ENCODE measurements around the gene ATP2B2. TPM values are rescaled to one million over a fixed set of nuclear protein-coding genes. Genes with fewer than 3 reads are reported as not detected.

The ATP2B2 gene
- total and polyA plus RNA-seq, 2 donors from 2014 or later, result 0.19 to 0.22 TPM

GRCh38 chr3:10378742-10379141, 126.6 kb downstream of the ATP2B2 start:
- H3K4me3 ChIP-seq (ENCODE audit: low read length in 3 of 3), result no peak overlapping the region
- no peak for FAIRE-seq

GRCh38 chr3:10378246-10378645, 127.1 kb downstream of the ATP2B2 start:
- Histone ChIP-seq H3K4me3 (ENCODE audit: low read length in 3 of 3) (no peak overlapping the region), H3K4me1 (ENCODE audit: control insufficient read depth in 2 of 3, insufficient read depth in 2 of 3, low read depth in 1 of 3, low read length in 3 of 3) (no peaks in the 10 kb centered on the region), H3K27ac (ENCODE audit: low read depth in 2 of 2, low read length in 2 of 2) (no peak overlapping the region), H3K9ac (ENCODE audit: low read length in 3 of 3) (no peak overlapping the region), H3K36me3 (ENCODE audit: control insufficient read depth in 2 of 3, insufficient read depth in 3 of 3, low read length in 3 of 3) (no peaks in the 10 kb centered on the region), H3K27me3 (ENCODE audit: control insufficient read depth, insufficient read depth, low read length) (no peaks in the 10 kb centered on the region), H3K9me3 (ENCODE audit: control insufficient read depth in 2 of 3, insufficient read depth in 1 of 3, low read length in 3 of 3) (no peaks in the 10 kb centered on the region)
- intact Hi-C loops (cut with DNase I), result no loop called here
- TF ChIP-seq CTCF (IDR thresholded peaks at IDR 0.05; ENCODE audit: borderline replicate concordance, extremely low read depth, insufficient read depth), result no peak
- FAIRE-seq (no peak), DNase-seq (no peak)

More at GRCh38 chr3:10378742-10379141, 126.6 kb downstream of the ATP2B2 start:
- Histone ChIP-seq H3K36me3 (ENCODE audit: control insufficient read depth in 2 of 3, insufficient read depth in 3 of 3, low read length in 3 of 3) (no peaks in the 10 kb centered on the region), H3K27ac (ENCODE audit: low read depth in 2 of 2, low read length in 2 of 2) (no peak overlapping the region), H3K27me3 (ENCODE audit: control insufficient read depth, insufficient read depth, low read length) (no peaks in the 10 kb centered on the region), H3K4me1 (ENCODE audit: control insufficient read depth in 2 of 3, insufficient read depth in 2 of 3, low read depth in 1 of 3, low read length in 3 of 3) (no peaks in the 10 kb centered on the region), H3K9ac (ENCODE audit: low read length in 3 of 3) (no peak overlapping the region), H3K9me3 (ENCODE audit: control insufficient read depth in 2 of 3, insufficient read depth in 1 of 3, low read length in 3 of 3) (no peaks in the 10 kb centered on the region)
- intact Hi-C loops (cut with DNase I), result no loop called here
- no peak for DNase-seq
- TF ChIP-seq CTCF (IDR thresholded peaks at IDR 0.05; ENCODE audit: borderline replicate concordance, extremely low read depth, insufficient read depth), result no peak

- no peaks in the 10 kb centered on the region for H3K9me3 ChIP-seq (ENCODE audit: control insufficient read depth in 2 of 3, insufficient read depth in 1 of 3, low read length in 3 of 3)
- no peak for FAIRE-seq
- H3K36me3 ChIP-seq (ENCODE audit: control insufficient read depth in 2 of 3, insufficient read depth in 3 of 3, low read length in 3 of 3), result no peaks in the 10 kb centered on the region
- H3K4me3 ChIP-seq (ENCODE audit: low read length in 3 of 3), result no peak overlapping the region
- no peaks in the 10 kb centered on the region for H3K4me1 ChIP-seq (ENCODE audit: control insufficient read depth in 2 of 3, insufficient read depth in 2 of 3, low read depth in 1 of 3, low read length in 3 of 3)
- intact Hi-C loops (cut with DNase I), result no loop called here
- peak in 2 of 5 donors; percentile 50 to 65 for DNase-seq
- no peak overlapping the region for H3K27ac ChIP-seq (ENCODE audit: low read depth in 2 of 2, low read length in 2 of 2)
- no peak for TF ChIP-seq CTCF (IDR thresholded peaks at IDR 0.05; ENCODE audit: borderline replicate concordance, extremely low read depth, insufficient read depth)
- no peaks in the 10 kb centered on the region for H3K27me3 ChIP-seq (ENCODE audit: control insufficient read depth, insufficient read depth, low read length)
- H3K9ac ChIP-seq (ENCODE audit: low read length in 3 of 3), result no peak overlapping the region
Measured at GRCh38 chr3:10377148-10377725, 128.1 kb downstream of the ATP2B2 start.

- FAIRE-seq, result no peak
Measured at GRCh38 chr3:10376353-10376752, 129.0 kb downstream of the ATP2B2 start.

More at GRCh38 chr3:10376353-10376752, 129.0 kb downstream of the ATP2B2 start:
- Histone ChIP-seq H3K4me1 (ENCODE audit: control insufficient read depth in 2 of 3, insufficient read depth in 2 of 3, low read depth in 1 of 3, low read length in 3 of 3) (no peaks in the 10 kb centered on the region), H3K27me3 (ENCODE audit: control insufficient read depth, insufficient read depth, low read length) (no peaks in the 10 kb centered on the region), H3K27ac (ENCODE audit: low read depth in 2 of 2, low read length in 2 of 2) (no peak overlapping the region), H3K9ac (ENCODE audit: low read length in 3 of 3) (no peak overlapping the region), H3K9me3 (ENCODE audit: control insufficient read depth in 2 of 3, insufficient read depth in 1 of 3, low read length in 3 of 3) (no peaks in the 10 kb centered on the region), H3K36me3 (ENCODE audit: control insufficient read depth in 2 of 3, insufficient read depth in 3 of 3, low read length in 3 of 3) (no peaks in the 10 kb centered on the region), H3K4me3 (ENCODE audit: low read length in 3 of 3) (no peak overlapping the region)
- no peak for DNase-seq
- no peak for TF ChIP-seq CTCF (IDR thresholded peaks at IDR 0.05; ENCODE audit: borderline replicate concordance, extremely low read depth, insufficient read depth)
- intact Hi-C loops (cut with DNase I), result no loop called here

All from kidney (tissue), 14 donors.